ENCODE results near the gene PCDHA6.
"Not testable (repeated sequence)": the region's sequence is repeated elsewhere in the genome, so short reads cannot be mapped to it uniquely, and the experiment has no call there.

Gene PCDHA6

DNA sequence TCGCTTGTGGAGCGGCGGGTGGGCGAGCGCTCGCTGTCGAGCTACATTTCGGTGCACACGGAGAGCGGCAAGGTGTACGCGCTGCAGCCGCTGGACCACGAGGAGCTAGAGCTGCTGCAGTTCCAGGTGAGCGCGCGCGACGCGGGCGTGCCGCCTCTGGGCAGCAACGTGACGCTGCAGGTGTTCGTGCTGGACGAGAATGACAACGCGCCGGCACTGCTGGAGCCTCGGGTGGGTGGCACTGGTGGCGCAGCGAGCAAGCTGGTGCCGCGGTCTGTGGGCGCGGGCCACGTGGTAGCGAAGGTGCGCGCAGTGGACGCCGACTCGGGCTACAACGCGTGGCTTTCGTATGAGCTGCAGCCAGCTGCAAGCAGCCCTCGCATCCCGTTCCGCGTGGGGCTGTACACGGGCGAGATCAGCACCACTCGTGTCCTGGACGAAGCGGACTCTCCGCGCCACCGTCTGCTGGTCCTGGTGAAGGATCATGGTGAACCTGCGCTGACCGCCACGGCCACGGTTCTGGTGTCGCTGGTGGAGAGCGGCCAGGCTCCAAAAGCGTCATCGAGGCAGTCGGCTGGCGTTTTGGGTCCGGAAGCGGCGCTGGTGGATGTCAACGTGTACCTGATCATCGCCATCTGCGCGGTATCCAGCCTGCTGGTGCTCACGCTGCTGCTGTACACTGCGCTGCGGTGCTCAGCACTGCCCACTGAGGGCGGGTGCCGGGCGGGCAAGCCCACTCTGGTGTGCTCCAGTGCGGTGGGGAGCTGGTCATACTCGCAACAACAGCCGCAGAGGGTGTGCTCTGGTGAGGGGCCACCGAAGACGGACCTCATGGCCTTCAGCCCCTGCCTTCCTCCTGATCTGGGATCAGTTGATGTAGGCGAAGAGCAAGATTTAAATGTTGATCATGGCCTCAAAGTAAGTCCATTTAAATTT, 15.3 kb downstream of the PCDHA6 start:
- in situ Hi-C loops (cut with HindIII; ENCODE audit: low sequenced_read_pairs): no loop called here
- DNase-seq (ENCODE audit: low read depth): no peak
- H3K4me3 ChIP-seq (ENCODE audit: low read depth, low read length): no peak overlapping the region
- TF ChIP-seq, protein P1, sequence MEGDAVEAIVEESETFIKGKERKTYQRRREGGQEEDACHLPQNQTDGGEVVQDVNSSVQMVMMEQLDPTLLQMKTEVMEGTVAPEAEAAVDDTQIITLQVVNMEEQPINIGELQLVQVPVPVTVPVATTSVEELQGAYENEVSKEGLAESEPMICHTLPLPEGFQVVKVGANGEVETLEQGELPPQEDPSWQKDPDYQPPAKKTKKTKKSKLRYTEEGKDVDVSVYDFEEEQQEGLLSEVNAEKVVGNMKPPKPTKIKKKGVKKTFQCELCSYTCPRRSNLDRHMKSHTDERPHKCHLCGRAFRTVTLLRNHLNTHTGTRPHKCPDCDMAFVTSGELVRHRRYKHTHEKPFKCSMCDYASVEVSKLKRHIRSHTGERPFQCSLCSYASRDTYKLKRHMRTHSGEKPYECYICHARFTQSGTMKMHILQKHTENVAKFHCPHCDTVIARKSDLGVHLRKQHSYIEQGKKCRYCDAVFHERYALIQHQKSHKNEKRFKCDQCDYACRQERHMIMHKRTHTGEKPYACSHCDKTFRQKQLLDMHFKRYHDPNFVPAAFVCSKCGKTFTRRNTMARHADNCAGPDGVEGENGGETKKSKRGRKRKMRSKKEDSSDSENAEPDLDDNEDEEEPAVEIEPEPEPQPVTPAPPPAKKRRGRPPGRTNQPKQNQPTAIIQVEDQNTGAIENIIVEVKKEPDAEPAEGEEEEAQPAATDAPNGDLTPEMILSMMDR (IDR thresholded peaks at IDR 0.05; ENCODE audit: low read depth, low read length, missing control alignments): no peak

DNA sequence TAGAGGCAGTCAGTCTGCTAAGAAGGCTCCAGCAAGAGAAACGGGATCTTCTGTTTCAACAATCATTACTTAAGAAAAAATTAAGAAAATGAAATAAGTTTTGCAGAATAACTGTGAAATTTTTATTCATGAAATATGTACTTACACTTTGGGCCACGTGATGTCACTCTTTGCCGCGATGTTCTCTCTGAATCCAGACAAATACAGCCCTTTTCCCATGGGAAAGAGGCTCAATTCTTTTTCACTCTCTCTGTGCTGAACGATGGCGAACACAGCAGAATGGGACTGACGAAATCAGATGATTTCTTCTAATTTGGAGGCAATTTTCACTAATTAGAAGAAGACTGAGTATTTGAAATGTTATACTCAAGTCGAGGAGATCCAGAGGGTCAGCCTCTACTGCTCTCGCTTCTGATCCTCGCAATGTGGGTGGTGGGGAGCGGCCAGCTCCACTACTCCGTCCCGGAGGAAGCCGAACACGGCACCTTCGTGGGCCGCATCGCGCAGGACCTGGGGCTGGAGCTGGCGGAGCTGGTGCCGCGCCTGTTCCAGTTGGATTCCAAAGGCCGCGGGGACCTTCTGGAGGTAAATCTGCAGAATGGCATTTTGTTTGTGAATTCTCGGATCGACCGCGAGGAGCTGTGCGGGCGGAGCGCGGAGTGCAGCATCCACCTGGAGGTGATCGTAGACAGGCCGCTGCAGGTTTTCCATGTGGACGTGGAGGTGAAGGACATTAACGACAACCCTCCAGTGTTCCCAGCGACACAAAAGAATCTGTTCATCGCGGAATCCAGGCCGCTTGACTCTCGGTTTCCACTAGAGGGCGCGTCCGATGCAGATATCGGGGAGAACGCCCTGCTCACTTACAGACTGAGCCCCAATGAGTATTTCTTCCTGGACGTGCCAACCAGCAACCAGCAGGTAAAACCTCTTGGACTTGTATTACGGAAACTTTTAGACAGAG, 20.7 kb downstream of the PCDHA6 start, which contains the start of gene PCDHA9:
TSS of gene PCDHA9 (plus strand) at position 244 of the 964 bp plus-strand sequence. CDS start at position 358, 114 bp downstream.
- DNase-seq (ENCODE audit: low read depth); H3K4me3 ChIP-seq (ENCODE audit: low read depth, low read length); in situ Hi-C loops (cut with HindIII; ENCODE audit: low sequenced_read_pairs): not testable (repeated sequence)

DNA sequence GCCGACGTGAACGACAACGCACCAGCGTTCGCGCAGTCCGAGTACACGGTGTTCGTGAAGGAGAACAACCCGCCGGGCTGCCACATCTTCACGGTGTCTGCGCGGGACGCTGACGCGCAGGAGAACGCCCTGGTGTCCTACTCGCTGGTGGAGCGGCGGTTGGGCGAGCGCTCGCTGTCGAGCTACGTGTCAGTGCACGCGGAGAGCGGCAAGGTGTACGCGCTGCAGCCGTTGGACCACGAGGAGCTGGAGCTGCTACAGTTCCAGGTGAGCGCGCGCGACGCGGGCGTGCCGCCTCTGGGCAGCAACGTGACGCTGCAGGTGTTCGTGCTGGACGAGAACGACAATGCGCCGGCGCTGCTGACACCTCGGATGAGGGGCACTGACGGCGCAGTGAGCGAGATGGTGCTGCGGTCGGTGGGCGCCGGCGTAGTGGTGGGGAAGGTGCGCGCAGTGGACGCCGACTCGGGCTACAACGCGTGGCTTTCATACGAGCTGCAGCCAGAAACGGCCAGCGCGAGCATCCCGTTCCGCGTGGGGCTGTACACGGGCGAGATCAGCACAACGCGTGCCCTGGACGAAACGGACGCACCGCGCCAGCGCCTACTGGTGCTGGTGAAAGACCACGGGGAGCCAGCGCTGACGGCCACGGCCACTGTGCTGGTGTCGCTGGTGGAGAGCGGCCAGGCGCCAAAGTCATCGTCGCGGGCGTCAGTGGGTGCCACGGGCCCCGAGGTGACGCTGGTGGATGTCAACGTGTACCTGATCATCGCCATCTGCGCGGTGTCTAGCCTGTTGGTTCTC, 22.3 kb downstream of the PCDHA6 start:
- H3K4me3 ChIP-seq (ENCODE audit: low read depth, low read length); DNase-seq (ENCODE audit: low read depth); in situ Hi-C loops (cut with HindIII; ENCODE audit: low sequenced_read_pairs): not testable (repeated sequence)

DNA sequence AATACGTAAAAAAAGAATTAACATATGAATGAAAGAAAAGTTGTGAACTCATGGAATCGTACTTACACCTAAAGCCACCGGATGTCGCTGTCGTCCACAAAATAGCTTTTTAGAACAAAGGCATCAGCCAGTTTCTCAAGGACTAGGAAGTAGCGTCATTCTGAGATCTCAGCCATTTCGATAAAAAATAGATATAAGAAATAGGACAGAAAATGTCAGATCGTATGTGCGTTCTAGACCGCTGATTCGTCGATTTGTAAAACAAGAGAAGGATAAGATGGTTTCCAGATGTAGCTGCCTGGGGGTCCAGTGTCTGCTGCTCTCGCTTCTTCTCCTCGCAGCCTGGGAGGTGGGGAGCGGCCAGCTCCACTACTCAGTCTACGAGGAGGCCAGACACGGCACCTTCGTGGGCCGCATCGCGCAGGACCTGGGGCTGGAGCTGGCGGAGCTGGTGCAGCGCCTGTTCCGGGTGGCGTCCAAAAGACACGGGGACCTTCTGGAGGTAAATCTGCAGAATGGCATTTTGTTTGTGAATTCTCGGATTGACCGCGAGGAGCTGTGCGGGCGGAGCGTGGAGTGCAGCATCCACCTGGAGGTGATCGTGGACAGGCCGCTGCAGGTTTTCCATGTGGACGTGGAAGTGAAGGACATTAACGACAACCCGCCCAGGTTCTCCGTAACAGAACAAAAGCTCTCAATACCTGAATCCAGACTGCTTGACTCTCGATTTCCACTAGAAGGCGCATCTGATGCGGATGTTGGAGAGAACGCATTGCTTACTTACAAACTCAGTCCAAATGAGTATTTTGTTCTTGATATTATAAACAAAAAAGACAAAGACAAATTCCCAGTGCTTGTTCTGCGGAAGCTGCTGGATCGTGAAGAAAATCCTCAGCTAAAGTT, 28.3 kb downstream of the PCDHA6 start, which contains the start of gene PCDHA10:
TSS of gene PCDHA10 (plus strand) at position 126 of the 903 bp plus-strand sequence. CDS start at position 278, 152 bp downstream.
- no peak within 1 kb of the TSS for H3K4me3 ChIP-seq (ENCODE audit: low read depth, low read length)
- TF ChIP-seq, protein P1 (IDR thresholded peaks at IDR 0.05; ENCODE audit: low read depth, low read length, missing control alignments): no peak
- in situ Hi-C loops (cut with HindIII; ENCODE audit: low sequenced_read_pairs): no loop called here
- no peak for DNase-seq (ENCODE audit: low read depth)

DNA sequence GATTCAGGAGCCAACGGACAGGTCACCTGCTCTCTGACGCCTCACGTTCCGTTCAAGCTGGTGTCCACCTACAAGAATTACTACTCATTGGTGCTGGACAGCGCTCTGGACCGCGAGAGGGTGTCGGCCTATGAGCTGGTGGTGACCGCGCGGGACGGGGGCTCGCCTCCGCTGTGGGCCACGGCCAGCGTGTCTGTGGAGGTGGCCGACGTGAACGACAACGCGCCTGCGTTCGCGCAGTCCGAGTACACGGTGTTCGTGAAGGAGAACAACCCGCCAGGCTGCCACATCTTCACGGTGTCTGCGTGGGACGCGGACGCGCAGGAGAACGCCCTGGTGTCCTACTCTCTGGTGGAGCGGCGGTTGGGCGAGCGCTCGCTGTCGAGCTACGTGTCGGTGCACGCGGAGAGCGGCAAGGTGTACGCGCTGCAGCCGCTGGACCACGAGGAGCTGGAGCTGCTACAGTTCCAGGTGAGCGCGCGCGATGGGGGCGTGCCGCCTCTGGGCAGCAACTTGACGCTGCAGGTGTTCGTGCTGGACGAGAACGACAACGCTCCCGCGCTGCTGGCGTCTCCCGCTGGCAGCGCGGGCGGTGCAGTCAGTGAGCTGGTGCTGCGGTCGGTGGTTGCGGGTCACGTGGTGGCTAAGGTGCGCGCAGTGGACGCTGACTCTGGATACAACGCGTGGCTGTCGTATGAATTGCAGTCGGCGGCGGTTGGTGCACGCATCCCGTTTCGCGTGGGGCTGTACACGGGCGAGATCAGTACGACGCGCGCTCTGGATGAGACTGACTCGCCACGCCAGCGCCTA, 29.6 kb downstream of the PCDHA6 start:
- TF ChIP-seq, protein P1 (IDR thresholded peaks at IDR 0.05; ENCODE audit: low read depth, low read length, missing control alignments): no peak
- no peak overlapping the region for H3K4me3 ChIP-seq (ENCODE audit: low read depth, low read length)
- in situ Hi-C loops (cut with HindIII; ENCODE audit: low sequenced_read_pairs): no loop called here
- no peak for DNase-seq (ENCODE audit: low read depth)

DNA sequence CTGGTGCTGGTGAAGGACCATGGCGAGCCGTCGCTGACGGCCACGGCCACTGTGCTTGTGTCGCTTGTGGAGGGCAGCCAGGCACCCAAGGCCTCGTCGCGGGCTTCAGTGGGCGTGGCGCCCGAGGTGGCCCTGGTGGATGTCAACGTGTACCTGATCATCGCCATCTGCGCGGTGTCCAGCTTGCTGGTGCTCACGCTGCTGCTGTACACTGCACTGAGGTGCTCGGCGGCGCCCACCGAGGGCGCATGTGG, 30.2 kb downstream of the PCDHA6 start:
- in situ Hi-C loops (cut with HindIII; ENCODE audit: low sequenced_read_pairs): no loop called here
- TF ChIP-seq, protein P1 (IDR thresholded peaks at IDR 0.05; ENCODE audit: low read depth, low read length, missing control alignments): no peak
- no peak overlapping the region for H3K4me3 ChIP-seq (ENCODE audit: low read depth, low read length)
- no peak for DNase-seq (ENCODE audit: low read depth)
